Measurements from ENCODE around the gene LTBP1.
"Not testable (repeated sequence)": the region's sequence is repeated elsewhere in the genome, so short reads cannot be mapped to it uniquely, and the experiment has no call there.

Gene LTBP1

DNA sequence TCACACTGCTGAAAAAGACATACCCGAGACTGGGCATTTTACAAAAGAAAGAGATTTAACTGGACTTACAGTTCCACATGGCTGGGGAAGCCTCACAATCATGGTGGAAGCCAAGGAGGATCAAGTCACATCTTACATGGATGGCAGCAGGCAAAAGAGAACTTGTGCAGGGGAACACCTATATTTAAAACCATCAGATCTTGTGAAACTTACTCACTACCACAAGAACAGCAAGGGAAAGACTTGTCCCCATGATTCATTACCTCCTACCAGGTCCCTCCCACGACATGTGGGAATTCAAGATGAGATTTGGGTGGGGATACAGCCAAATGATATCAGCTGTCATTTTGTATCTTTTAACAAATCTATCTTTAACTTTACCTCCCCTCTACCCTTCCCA, 278.6 kb downstream of the LTBP1 start:
- DNase-seq (ENCODE audit: low read depth in 2 of 2), result no peak

DNA sequence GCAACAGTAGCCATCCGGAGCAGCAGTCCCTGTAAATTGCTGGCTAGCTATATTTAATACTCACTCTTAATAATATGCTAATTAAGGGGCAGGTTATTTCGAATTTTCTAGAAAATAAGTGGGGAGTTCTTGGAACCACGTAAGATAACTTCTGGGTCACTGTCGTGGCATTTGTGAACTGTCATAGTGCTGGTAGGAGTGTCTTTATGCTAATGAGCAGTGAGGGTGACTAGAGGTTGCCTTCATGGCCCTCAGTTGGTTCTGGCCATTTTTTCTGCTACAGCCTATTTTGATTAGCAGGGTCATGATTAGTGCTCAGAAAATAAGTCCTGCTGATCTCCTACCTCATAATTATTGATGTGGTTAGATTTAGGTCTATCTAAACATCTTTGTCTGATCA, 279.8 kb downstream of the LTBP1 start:
- no peak for DNase-seq (ENCODE audit: low read depth in 2 of 2)

DNA sequence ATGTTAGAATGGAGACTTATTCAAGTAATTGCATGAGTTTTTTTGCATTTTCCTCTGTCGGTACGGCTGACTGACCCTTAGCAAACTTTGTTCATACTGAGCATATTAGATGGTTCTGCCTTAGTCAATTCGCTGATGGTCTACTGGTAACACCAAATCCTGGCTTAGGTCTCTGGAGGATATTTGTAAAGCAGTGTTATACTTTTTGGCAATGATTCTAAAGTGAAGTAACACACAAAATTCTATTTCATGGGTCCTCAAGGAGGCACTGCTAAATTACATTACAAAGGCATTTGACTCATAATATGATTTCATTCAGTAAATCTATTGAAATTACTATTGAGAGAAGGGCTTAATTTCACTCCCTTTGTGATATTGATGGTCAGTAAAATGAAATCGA, 282.9 kb downstream of the LTBP1 start:
- no peak for DNase-seq (ENCODE audit: low read depth in 2 of 2)

DNA sequence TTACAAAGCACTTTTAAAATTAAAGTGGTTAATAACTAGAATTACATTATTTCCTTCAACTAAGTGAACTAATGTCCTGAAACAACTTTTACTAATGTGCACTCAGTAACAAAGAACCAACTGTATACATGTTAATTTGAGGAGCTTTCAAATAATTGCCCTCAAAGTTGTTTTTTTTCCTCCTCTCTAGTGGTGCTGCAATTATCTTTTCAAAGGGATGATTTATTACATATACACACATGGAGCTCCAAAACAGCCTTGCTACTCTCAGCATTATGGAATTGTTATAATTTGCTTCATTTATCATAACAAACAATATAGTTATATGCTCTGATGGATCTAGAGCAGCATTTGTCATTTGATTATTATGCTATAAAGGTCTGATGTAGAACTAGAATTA, 283.4 kb downstream of the LTBP1 start:
- DNase-seq (ENCODE audit: low read depth in 2 of 2), result no peak

DNA sequence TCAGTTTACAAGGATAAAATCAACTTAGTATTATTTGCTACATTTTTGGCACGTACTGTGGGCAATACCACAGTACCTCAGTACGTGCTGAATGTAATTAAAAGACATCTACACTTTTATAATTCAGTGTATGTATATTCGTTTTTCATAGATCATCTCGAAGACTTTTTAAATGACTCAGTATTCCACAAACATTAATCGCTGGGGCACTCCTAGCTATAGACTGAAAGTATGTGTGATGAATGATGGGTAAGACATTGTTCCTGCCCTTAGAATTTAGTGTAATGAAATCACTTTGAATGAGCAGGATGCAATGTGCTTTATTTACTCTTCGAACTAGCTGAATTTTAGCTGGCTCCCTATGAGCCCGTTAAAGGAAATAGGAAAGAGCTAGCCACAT, 284.1 kb downstream of the LTBP1 start:
- DNase-seq (ENCODE audit: low read depth in 2 of 2), result no peak

DNA sequence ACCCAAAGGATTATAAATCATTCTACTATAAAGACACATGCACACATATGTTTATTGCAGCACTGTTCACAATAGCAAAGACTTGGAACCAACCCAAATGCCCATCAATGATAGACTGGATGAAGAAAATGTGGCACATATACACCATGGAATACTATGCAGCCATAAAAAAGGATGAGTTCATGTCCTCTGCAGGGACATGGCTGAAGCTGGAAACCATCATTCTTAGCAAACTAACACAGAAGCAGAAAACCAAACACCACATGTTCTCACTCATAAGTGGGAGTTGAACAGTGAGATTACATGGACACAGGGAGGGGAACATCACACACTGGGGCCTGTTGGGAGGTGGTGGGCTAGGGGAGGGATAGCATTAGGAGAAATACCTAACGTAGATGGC, 288.8 kb downstream of the LTBP1 start:
- DNase-seq (ENCODE audit: low read depth in 2 of 2), result not testable (repeated sequence)

DNA sequence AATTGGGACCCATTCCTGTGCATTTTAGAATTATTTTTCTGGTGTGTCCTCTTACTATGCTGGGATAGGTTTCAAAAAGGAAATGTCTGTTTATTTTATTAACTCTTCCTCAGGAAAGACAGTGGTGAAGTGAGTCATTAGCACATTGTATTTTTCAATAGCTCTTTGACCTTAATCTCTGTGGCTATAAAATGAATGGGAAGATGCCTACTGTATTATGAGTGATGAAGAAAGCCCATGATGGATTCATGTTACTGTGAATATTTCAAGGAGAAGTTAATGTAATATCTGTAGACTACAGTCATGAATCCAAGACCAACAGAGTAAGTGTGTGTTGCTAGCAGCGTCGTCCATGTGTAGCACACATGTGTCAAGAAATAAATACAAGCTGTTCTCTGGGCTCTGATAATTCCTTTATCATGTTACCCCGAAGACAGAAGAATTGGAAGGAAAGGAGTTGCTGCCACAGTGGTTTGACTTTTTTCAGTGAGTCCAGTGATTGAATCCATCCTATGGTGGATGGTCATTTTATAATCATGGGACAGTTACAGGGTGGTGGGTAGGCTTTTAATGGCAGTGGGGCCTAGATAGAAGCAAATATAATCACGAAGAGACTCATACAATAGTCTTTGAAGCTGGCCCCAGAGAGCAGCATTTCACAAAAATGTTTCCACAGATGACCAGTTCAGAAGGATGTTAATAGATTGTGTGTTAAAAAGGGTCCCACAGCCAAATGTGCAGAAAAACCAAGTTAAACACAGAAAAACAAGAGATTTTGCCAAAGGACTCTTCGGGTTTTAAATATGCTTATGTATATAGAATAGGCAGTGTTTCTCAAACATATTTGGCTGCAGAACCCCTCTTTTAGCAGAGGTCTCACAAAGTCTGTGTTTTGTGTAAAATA, 290.0 kb downstream of the LTBP1 start:
- DNase-seq (ENCODE audit: low read depth in 2 of 2), result no peak

DNA sequence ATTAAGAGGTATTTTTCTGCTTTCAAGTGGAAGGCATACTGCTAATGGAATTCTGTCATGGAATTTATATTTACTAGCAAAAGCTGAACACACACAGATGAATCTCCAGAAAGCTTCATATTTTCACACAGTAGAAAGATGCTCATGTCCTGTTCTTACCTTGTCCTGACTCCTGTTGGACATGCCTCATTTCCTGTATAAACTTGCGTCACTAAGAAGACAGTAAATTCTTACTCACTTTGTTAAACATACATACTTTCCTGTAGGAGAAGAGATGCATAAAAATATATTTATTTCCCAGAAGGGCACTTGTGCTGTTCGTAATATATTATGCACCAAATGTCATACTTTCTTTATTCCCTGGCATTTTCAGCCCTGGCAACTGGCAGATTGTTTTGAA, 291.4 kb downstream of the LTBP1 start:
- DNase-seq (ENCODE audit: low read depth in 2 of 2), result no peak

DNA sequence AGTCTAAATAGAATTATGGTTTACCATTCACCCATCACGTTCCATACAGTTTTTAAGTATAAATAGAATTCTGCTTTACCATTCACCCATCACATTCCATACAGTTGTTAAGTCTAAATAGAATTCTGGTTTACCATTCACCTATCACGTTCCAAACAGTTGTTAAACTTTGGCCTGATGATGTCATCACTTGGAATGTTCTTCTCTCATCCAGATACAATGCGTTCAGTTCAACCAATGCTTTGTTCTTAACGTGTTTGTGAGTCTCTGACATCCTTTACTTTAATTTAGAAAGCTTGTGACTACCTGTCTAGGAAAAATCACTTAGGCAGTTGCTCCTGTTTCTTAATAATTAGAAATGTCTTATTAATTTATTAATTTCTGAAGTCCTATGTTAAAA, 293.4 kb downstream of the LTBP1 start:
- no peak for DNase-seq (ENCODE audit: low read depth in 2 of 2)

DNA sequence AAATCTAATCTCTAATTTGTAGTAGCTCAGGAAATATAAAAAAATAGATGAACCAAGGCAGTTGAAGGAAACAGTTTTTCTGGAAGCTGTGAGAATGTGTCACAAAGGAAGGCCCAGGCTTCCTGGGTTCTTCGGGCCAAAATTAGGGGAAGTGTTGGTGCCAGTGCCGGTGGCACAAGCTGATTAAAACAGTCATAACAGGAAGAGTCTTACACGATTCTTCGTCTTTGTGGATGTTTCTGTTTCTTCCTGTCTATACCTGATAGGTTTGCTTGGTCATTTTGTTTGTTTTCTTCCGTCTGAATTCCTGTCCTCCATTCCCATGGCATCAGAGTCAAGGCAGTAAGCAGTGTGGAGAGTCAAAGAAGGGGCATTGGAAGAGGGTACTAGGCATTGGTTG, 294.3 kb downstream of the LTBP1 start:
- DNase-seq (ENCODE audit: low read depth in 2 of 2), result no peak

DNA sequence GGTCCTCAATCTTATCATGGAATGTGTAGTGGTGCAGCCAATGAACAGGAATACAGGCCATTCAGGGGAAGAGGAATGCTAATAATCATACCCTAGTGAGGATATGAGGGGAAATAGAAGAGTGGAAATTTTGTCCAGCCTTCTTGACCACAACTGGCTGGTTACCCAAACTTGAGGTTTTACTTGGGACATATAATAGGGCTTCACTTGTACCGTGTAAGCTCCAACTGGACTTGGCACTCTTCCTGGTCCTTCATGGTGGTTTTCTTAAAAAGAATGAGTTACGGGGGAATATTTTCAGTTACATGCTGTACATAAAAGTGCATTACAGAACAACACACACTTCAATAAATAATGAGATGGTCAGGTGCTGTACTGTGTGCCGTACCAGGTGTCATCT, 294.8 kb downstream of the LTBP1 start:
- DNase-seq (ENCODE audit: low read depth in 2 of 2), result no peak

DNA sequence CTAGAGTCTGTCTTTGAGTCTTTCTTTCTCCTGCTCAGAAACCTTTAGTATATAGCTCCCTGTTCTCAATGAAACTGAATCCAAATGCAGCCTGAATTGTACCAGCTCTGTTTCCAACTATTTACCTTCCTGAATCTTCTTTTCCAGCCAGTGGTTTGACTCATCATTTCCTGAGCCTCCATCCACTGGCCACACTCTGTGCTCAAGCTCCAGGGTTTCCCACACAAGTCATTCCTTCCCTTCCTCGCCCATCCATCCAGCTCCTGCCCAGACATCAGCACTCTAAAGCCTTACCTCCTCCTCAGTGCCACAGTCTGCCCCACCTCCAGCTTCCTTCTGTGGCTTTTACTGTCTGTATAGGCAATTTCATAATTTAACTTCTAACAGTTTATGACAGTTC, 296.1 kb downstream of the LTBP1 start:
- no peak for DNase-seq (ENCODE audit: low read depth in 2 of 2)

DNA sequence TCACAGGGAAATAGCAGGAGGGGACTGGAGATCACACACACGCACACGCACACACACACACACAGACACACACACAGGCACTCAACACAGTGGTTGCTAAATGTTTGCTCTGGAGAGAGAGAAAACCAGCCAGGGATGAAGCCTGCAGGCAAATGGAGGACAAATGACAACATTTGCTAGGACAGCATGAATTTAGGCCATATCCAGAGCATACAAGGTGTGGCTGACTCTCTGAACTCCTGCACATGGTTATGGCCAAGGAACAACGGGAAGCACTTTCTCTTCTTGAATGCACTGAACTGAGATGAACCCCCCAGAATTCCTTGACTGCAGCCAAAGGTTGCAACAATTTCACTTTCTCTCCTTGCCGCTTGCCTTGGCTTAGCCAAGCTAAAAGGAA, 299.7 kb downstream of the LTBP1 start:
- DNase-seq (ENCODE audit: low read depth in 2 of 2), result no peak

DNA sequence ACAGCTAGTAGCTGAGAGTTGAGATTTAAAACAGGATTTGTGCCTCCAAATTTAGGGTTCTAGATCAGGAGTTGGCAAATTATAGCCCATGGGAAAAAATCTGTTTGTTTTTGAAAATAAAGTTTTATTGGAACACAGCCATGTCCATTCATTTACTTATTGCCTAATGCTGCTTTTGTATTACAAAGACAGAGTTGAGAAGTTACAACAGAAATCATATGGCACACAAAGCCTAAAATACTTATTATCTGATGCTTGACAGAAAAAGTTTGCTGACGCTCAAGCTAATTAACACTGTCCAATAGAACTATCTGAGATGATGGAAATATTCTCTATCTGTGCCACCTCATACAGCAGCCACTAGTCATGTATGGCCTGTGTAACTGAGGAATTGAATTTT, 300.6 kb downstream of the LTBP1 start:
- DNase-seq (ENCODE audit: low read depth in 2 of 2), result no peak

DNA sequence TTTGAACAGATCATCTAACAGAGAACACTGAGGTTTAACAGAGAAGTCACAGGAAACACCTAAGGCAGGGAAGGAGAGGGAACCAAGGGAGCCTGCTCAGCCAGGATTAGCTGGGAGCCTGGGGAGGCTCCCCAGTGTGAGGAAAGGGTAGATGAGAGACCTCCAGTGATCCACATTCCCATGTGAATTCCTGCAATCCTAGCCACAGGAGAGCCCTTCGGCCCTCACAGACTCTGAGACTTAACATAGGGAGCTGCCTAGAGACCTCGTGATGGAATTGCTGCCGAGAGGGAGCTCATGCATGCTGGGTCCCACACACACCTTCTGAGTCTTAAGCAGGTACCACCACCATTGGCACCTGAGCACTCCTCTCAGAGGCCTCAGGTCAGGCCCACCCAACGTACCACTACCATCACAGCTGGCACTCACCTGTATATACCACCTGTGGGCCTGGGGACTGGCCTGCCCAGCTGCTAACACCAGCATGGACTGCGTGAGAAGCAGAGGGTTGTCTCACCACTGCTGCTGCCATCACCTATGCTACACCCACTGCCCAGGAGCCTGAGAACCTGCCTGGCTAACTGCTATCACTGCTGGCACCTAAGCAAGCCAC, 303.8 kb downstream of the LTBP1 start:
- no peak for DNase-seq (ENCODE audit: low read depth in 2 of 2)

DNA sequence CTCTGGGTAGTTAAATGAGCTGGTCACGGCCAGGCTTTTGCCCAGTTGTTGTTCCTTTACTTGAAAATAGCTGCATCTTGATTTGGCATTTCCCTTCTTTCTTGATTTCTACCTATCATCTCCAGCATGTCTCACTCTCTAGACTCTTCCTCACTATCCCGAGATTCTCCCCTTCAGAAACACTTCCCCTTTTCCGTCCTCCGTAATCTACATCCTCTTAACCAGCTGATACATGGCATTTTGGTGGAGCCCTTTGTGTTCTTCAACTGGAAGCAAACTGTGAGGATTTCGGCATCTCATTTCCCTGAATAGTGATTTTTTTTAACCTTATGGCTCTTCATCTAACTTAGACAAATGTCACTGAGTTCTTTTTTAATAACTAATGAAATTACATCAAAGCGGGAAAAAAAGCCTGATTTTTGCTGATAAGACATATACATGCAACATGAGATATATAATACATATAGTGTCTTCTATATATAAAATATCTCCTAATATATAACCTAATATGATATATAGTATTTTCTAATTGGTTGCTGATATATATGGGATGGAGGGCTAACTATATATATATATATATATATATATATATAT, 309.5 kb downstream of the LTBP1 start:
- DNase-seq (ENCODE audit: low read depth in 2 of 2), result no peak

DNA sequence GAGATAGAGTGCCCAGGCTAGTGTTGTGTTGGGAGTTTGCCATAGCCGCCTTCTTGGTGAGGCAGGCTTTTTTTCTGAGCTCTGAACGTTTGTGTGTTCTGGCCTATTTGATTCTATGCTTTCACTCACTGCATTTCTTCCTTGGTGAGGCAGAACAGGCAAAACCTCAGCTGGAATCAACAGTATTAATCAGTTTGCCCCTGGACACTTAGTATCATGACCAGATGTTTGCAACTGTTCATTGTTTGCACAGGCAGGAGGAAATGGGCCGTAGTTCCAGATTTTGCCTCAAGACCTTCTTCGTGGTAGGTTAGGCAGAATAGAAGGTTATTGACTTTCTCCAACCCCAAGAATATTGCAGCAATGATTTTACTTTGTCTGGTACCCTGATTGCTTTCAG, 311.6 kb downstream of the LTBP1 start:
- no peak for DNase-seq (ENCODE audit: low read depth in 2 of 2)

DNA sequence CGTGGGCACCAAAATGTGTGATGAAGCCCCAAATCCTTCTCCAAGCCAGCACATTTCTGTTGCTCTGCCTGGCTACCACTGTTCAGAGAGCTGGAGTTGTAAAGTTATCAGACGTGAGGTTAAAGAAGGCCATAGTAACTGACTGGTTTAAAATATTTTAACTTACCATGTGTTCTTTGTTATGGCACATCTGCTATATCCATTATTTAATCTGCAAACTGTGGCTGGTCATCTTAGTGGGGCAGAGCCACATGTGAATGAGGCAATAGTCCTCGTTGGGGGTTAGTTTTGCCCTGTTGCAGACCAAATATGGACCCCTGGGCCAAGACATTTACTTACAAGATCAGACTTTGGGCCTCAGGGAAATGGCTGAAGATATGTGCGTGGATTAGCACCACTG, 315.3 kb downstream of the LTBP1 start:
- DNase-seq (ENCODE audit: low read depth in 2 of 2), result no peak

DNA sequence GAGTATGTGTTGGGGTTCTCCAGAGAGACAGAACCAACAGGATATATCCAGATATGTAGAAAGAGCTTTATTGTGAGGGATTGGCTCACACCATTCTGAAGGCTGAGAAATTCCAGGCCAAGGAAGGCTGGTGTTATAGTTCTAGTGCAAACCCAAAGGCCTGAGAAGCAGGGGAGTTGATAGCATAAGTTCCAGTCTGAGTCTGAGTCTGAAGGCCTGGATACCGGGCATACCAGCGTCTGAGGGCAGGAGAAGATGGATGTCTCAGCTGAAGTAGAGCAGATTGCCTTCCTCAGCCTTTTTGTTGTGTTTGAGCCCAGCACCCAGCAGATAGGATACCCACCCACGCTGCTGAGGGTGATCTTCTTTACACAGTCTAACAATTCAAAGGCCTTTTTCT, 318.0 kb downstream of the LTBP1 start:
- DNase-seq (ENCODE audit: low read depth in 2 of 2), result no peak

DNA sequence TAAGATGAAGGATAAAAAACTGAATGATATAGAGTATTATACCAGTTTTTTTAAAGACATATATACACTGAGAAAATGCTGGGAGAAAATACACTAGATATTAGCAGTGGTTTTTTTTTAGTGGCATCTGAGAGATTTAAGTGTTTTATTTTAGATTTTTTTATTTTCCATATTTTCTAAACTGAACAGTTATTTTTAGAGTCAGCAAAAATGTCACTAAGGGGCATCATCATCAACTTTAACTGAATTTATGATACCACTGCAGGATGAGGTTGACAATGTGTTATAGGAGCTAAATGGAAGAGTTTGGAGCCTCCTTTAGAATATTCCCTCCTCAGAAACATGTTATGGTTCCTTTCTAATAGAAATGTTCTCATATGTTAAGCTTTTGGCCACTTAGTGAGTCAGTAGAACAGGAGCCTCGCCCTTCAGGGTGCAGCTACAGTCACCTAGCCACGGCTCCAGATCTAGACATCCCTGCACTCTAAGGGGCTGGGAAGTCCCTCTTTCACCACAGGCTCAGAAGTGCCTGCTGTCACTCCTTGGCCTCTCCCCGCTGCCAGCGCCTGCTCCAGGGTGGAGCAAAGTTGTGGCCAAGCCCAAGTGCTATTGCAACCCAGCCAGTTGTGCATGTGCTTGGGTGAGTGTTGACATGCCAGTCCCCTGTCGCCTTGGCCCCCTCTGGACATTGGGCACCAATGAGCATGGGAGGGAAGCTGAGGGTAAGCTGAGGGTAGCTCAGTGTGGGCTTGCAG, 319.0 kb downstream of the LTBP1 start:
- DNase-seq (ENCODE audit: low read depth in 2 of 2), result no peak

DNA sequence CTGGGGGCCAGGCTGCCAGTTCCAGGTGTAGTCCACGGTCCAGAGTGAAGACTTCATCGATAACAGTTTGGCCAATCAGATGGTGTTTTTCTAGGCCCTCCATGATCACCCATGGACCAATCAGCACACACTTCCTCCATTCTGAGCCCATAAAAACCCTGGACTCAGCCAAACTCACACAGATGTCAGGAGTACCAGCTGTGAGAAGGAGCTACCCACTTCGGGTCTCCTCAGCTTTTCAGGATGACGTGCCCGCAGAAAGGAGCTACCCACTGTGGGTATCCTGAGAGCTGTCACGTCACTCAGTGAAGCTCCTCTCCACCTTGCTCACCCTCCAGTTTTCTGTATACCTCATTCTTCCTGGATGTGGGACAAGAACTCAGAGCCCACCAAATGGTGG, 319.7 kb downstream of the LTBP1 start:
- DNase-seq (ENCODE audit: low read depth in 2 of 2), result no peak

DNA sequence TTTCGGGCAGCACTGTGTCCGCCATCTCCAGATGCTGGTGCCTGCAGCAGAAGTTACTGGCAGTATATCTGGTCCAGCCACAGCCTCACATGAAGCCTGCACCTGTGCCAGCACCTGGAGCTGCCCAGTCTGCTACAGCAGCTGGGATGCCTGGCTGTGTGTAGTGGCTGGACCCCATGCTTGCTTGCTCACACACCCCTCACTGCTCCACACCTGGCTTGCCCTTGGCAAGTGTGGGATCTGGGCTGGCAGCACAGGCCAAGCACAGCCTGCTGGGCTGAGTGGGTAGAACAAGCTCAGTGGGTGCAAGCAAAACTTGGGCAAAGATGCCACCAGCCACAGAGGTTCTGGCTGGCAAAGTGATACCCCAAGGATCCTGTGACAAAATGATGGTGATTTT, 320.3 kb downstream of the LTBP1 start:
- no peak for DNase-seq (ENCODE audit: low read depth in 2 of 2)
